Measurements from ENCODE around the gene HACL1.
"Not testable (repeated sequence)": the region's sequence is repeated elsewhere in the genome, so short reads cannot be mapped to it uniquely, and the experiment has no call there.

Gene HACL1

DNA sequence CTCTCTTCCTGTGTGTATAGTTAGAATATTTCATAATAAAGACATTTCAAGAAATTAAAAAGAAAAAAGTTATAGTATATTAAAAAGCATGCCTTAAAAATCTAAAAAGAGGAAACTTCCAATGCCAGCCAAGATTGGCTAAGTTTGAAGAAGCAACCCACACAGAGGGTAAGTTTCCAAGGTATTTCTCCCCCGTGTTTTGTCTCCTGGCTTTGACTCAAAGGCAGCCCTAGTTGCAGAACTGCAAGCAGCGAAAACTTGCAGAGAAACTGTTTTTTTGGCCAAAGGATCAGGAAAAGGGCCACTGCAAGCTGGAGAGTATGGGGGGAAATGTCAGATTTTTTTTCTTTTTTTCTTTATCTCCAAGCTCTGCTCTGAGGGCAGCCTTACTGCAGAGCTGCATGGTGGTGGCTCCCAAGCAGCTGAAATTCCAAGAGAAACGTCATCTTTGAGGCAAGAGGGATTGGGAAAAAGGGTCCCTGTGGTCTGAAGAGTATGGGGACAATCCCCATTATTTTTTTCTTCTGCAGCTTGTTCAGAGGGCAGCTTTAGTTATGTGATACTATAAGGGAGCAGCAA lies 23.0 kb downstream of the HACL1 start:
- DNase-seq, result peak; percentile 59 to 69

- DNase-seq, result peak; percentile 9 to 10
Observed at GRCh38 chr3:15576475-15576874, 24.9 kb downstream of the HACL1 start.

GRCh38 chr3:15575446-15575845 lies 25.9 kb downstream of the HACL1 start:
- DNase-seq, result no peak

DNA sequence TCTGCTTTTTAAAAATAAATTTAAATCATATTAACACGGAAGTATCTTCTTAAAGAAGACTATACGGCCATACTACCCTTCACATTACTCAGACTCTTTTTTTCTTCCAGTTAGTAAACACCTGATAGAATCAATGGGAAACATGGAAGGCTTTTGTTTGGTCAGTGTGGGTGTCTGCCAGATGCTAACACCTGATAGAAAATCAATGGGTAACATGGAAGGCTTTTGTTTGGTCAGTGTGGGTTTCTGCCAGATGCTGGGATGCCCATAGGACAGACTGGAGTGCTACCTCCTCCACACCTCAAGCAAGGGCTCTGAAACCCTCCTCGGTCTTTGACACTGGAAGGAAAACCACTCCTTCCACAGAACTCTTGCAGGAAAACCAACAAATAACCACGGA lies 29.2 kb downstream of the HACL1 start:
- DNase-seq, result no peak

GRCh38 chr3:15563190-15563589 lies 38.2 kb downstream of the HACL1 start:
- no peak for DNase-seq

DNA sequence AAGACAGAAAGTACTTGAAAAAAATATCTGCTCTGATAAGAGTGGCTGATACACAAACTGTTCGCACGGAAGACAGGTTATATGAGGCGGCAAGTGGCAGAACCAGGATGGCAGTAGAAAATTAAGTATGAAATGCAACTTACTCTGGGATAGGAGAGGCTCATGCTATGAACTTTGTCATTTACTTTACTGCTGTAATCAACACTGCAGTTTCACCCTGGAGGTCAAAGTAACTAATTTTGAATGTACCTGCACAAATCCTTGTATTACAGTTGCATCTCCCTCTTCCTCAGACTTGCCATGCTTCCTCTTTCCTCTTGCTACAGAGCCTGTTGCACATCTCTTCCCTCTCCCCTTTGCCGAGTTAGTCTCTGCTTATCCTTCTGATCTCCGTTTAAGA lies 38.8 kb downstream of the HACL1 start:
- no peak for DNase-seq

GRCh38 chr3:15558581-15558980 lies 42.8 kb downstream of the HACL1 start:
- DNase-seq, result no peak

- peak; percentile 91 for DNase-seq
Observed at GRCh38 chr3:15557511-15557946, 43.8 kb downstream of the HACL1 start.

DNA sequence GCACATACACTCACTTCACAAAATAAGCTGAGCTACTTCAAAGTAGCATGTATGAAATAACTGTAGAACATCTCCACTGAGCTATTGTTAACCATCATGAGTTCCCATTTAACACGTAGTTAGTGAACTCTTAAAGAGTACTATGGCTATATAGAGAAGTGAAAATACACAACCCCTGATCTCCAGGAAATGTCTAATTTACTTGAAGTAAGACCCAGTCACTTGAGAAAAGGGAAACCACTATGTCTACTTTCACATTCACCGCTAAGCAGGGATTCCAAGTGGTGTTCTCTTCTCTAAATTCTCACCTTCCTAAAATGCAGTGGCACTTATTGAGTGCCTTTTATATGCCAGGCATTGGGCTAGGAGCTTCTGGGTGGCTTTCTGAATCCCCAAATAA lies 44.9 kb downstream of the HACL1 start:
- DNase-seq, result peak; percentile 88 to 94

- DNase-seq, result no peak
Observed at GRCh38 chr3:15553749-15554148, 47.6 kb downstream of the HACL1 start.

GRCh38 chr3:15551902-15552301 lies 49.5 kb downstream of the HACL1 start:
- peak in 1 of 2 donors; percentile 15 for DNase-seq

DNA sequence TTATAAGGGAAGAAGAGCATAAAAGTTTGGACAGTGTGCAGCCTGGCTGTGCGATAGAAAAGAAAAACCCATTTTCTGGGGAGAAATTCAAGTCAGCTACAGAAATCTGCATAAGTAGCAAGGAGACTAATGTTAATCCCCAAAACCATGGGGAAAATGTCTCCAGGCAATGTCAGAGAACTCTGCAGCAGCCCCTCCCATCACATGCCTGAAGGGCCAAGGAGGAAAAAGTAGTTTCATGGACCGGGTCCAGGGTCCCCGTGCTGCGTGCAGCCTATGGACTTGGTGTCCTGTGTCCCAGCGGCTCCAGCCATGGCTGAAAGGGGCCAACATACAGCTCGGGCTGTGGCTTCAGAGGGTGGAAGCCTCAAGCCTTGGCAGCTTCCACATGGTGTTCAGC lies 51.5 kb downstream of the HACL1 start:
- DNase-seq, result no peak

DNA sequence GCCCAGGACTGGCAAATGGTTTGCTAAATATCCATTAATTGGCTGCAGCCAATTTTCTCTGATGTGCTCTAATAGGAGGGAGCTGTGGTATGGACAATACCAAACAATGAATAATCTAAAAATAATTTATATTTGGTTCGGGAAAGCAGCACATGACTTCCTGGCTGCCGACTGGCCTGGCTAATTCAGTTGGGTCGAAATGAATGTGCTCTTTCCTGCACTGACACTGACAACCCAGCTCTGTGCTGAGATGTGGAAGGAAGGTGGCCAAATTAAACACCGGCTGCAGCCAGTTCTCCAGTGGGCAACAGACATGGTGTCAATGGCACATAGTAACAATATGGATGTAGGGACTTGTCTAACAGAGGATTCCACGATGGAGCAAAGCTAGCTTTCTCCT lies 58.8 kb downstream of the HACL1 start:
- no peak for DNase-seq

GRCh38 chr3:15541371-15541770 lies 60.0 kb downstream of the HACL1 start:
- DNase-seq, result no peak

DNA sequence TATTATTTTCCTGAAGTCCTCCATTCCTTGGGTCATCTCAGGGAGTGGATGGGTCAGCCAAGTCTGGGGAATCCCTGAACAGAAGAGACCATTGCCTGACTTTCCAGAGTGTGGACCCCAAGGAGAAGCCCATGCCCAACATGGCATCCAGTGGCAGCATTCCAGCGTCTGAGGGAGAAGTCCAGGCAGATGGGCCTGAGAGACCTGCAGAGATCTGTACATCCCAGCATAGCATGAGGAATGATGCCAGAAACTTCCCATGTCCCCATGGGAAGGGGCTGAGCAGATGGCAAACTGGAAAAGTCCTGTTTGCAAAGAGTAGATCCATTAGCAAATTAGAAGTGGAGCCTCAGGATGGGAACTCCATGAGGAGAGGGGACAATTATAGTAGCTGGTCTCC lies 62.3 kb downstream of the HACL1 start:
- no peak for DNase-seq

- no peak for DNase-seq
Observed at GRCh38 chr3:15538345-15538744, 63.0 kb downstream of the HACL1 start.

- DNase-seq, result no peak
Observed at GRCh38 chr3:15536856-15537255, 64.5 kb downstream of the HACL1 start.

DNA sequence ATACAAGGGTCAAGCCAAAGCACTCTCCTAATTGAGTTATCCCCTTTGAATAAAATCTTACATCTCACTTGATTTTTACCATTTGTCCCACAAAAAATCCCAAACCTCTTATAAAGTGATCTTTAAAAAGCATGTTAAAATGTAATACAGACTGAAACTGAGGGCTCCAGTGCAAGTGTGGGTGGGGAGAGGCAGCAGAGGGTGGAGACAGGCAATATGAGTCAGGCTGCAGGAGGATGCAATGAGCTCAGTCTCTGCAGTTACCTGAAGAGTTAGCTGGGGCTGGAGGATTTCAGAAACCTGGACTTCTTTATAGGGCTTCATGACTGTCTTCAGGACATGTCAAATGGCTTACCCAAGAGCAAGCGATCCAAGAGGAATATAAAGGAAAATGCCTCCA lies 65.6 kb downstream of the HACL1 start:
- peak; percentile 35 to 45 for DNase-seq

DNA sequence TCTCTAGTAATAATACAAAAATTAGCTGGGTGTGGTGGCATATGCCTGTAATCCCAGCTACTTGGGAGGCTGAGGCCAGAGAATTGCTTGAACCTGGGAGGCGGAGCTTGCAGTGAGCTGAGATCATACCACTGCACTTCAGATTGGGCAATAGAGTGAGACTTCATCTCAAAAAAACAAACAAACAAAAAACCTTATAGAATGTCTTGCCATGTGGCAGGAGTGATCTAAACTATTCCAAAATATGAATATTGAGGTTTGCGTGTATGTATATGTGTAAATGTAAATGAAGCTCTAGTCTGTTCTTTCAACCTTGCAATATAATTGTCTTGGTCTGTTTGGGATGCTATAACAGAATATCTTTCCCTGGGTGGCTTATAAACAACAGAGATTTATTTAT lies 68.8 kb downstream of the HACL1 start:
- not testable (repeated sequence) for DNase-seq

DNA sequence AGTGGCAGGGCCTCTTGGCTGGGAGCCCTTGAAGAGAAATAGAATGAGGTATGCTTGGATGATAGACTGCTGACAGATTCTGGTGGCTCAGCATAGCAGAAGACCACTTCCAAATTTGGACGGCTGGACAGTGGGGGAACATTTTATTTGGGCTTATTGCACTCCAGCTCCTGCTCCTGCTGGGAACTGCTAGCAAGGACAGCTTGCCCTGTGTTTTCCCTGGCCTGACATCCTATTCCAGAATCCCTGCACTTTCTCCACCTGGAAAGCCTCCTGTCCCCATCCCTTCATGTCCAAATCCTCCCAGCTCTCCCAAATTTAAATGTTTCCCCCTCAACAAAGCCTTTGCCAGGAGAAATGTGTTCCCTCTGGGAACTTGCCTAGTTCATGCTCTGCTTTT lies 70.0 kb downstream of the HACL1 start:
- no peak for DNase-seq

DNA sequence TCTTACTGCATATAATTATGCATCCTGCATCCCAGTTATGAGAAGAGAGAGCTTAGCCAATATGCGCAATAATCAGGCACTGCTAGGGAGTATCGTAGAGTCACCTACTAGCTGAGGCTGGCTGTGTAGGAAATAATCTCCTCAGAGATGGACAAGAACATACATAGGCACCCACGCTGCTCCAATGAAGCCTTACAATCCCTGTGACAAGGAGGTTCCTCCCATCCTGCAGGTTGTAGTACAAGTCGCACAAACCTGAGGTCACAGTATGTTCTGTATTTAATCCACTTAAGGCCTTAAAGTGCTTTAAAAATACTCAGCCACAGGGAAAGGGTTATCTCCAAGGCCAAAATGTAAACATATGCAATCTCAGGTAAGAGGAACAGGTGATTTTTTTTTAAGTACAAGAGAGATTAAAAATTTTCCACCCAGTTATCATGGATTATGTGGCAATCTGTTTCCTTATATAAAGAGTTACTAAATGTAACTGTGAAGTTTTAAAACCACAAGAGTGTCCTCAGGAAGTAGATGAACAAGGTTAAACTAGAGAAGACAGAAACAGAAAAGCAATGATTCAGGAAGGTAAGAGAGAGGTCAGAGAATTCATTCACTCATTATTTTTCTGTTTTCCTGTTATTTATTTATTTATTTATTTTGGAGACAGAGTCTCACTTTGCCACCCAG lies 72.4 kb downstream of the HACL1 start:
- DNase-seq, result no peak

GRCh38 chr3:15527031-15527459 lies 74.3 kb downstream of the HACL1 start:
- DNase-seq, result no peak

DNA sequence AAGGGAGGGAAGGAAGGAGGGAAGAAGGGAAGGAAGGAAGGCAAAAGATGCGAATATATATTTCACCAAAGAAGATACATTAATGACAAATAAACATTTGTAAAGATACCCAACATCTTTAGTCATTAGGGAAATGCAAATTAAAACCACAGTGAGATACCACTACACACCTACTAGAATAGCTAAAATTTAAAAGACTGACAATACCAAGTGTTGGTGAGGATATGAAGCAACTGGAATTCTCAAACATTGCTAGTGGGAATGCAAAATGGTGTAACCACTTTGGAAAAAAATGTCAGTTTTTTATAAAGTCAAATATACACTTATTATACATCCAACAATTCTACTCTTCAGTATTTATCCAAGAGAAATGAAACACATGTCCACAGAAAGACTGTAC lies 75.6 kb downstream of the HACL1 start:
- no peak for DNase-seq

DNA sequence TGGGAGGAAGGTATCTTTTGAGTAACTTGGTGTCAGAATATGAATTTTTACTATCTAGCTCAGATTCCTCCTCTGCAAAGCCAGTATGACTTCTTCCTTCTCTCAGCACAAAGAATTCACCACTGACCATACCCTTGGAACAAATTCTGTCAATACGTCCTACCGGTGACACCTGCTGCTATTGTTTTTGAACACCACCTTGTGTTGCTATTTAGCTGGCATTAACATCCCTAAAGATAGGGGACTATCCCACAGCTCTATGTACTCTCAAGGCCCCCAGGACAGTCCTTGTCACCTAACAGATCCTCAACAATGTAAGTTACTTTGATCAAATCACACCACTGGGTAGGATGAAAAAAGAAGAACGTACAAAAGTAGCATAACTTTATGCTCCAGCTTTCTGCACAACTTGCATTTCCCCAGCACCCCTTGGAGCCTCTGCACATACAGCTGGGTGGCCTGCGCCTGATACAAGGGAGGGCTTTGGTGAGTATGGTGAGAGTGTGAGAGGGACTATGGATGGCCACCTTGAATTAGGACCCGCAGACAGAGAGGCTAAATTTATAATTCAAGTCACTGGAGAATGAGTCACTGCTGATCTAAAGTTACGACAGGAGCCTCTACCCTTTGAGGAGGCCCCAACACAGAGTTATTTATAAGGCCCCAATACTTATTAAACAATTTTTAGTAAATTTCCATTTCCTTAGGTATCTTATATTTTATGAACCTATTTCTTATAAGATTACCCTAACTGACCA lies 77.5 kb downstream of the HACL1 start:
- DNase-seq, result no peak

All from inflammatory macrophage treated with lipopolysaccharide for 1 hour (primary cell).